Subcutaneous adipose tissue (tissue), 4 donors: ENCODE results near the gene PHLPP1. TPM values are rescaled to one million over a fixed set of nuclear protein-coding genes. Genes with fewer than 3 reads are reported as not detected.

Source experiments
- CTCF ChIP-seq: fragments of 450-650 bp; IDR thresholded peaks from one replicate; pipeline ENCODE4 v1.5.1; 2016; ENCODE audit warnings: low read depth, mild to moderate bottlenecking, control low read depth, antibody characterized with exemption, moderate library complexity
- total RNA-seq, 4 donors: library from RNA; depleted of rRNA; stranded (reverse); fragments of >200 nt; gene quantifications; one replicate each; pipeline ENCODE4 v1.1.0, GENCODE V29; 2016

The PHLPP1 gene
- total RNA-seq, 4 donors from 2014 or later = 9.7 to 28.3 (median 21.2) TPM

GRCh38 chr18:62738639-62739038 is 23.3 kb downstream of the PHLPP1 start:
- no peak for TF ChIP-seq CTCF

GRCh38 chr18:62739911-62740310 is 24.6 kb downstream of the PHLPP1 start:
- no peak for TF ChIP-seq CTCF

GRCh38 chr18:62741118-62741566 is 25.8 kb downstream of the PHLPP1 start:
- no peak for TF ChIP-seq CTCF

- no peak for TF ChIP-seq CTCF
Measured at GRCh38 chr18:62741584-62741983, 26.2 kb downstream of the PHLPP1 start.

- no peak for TF ChIP-seq CTCF
Measured at GRCh38 chr18:62744076-62744968, 29.0 kb downstream of the PHLPP1 start.

GRCh38 chr18:62745089-62745751 is 29.9 kb downstream of the PHLPP1 start:
- no peak for TF ChIP-seq CTCF

GRCh38 chr18:62749389-62749788 is 34.0 kb downstream of the PHLPP1 start:
- no peak for TF ChIP-seq CTCF
